ENCODE results near the gene FLVCR2. TPM values are rescaled to one million over a fixed set of nuclear protein-coding genes. Genes with fewer than 3 reads are reported as not detected.

The FLVCR2 gene
- total RNA-seq, 1 donor from 2014 or later, result 3.2 TPM

- DNase-seq, result no peak
- Histone ChIP-seq H3K9me3 (replicated peaks) (peaks cover 14% of the 10 kb centered on the region), H3K27me3 (ENCODE audit: low read depth) (peaks cover 23% of the 10 kb centered on the region), H3K36me3 (no peaks in the 10 kb centered on the region), H3K4me3 (no peak overlapping the region), H3K27ac (replicated peaks) (no peak overlapping the region), H3K4me1 (no peaks in the 10 kb centered on the region)
- intact Hi-C loops (cut with micrococcal nuclease), result no loop called here
- TF ChIP-seq CTCF (IDR thresholded peaks at IDR 0.05; ENCODE audit: borderline replicate concordance), result no peak
Measured at GRCh38 chr14:75554482-75554881, 23.9 kb upstream of the FLVCR2 start.

GRCh38 chr14:75558440-75558839 is 20.0 kb upstream of the FLVCR2 start:
- Histone ChIP-seq H3K27ac (replicated peaks) (no peak overlapping the region), H3K36me3 (no peaks in the 10 kb centered on the region), H3K9me3 (replicated peaks) (peaks cover 14% of the 10 kb centered on the region), H3K4me3 (no peak overlapping the region), H3K4me1 (peaks cover 7% of the 10 kb centered on the region), H3K27me3 (ENCODE audit: low read depth) (peaks cover 9% of the 10 kb centered on the region)
- intact Hi-C loops (cut with micrococcal nuclease), result no loop called here
- TF ChIP-seq CTCF (IDR thresholded peaks at IDR 0.05; ENCODE audit: borderline replicate concordance), result no peak
- DNase-seq, result no peak

- peaks cover 7% of the 10 kb centered on the region for H3K4me1 ChIP-seq
- H3K27ac ChIP-seq (replicated peaks), result no peak overlapping the region
- no peak for DNase-seq
- no peak overlapping the region for H3K4me3 ChIP-seq
- H3K9me3 ChIP-seq (replicated peaks), result peaks cover 14% of the 10 kb centered on the region
- peaks cover 9% of the 10 kb centered on the region for H3K27me3 ChIP-seq (ENCODE audit: low read depth)
- intact Hi-C loops (cut with micrococcal nuclease), result no loop called here
- TF ChIP-seq CTCF (IDR thresholded peaks at IDR 0.05; ENCODE audit: borderline replicate concordance), result no peak
- no peaks in the 10 kb centered on the region for H3K36me3 ChIP-seq
Measured at GRCh38 chr14:75559045-75559444, 19.4 kb upstream of the FLVCR2 start.

- no peak for DNase-seq
- intact Hi-C loops (cut with micrococcal nuclease), result no loop called here
Measured at GRCh38 chr14:75559451-75560222, 18.8 kb upstream of the FLVCR2 start.

GRCh38 chr14:75561013-75561432 is 17.4 kb upstream of the FLVCR2 start:
- Histone ChIP-seq H3K4me3 (no peak overlapping the region), H3K27me3 (ENCODE audit: low read depth) (peaks cover 14% of the 10 kb centered on the region), H3K9me3 (replicated peaks) (peaks cover 14% of the 10 kb centered on the region), H3K27ac (replicated peaks) (no peak overlapping the region), H3K4me1 (peaks cover 7% of the 10 kb centered on the region), H3K36me3 (no peaks in the 10 kb centered on the region)
- DNase-seq, result peak; percentile 58
- intact Hi-C loops (cut with micrococcal nuclease), result no loop called here
- peak; percentile 81 for TF ChIP-seq CTCF (IDR thresholded peaks at IDR 0.05; ENCODE audit: borderline replicate concordance)

More at GRCh38 chr14:75559451-75560222, 18.8 kb upstream of the FLVCR2 start:
- no peak for TF ChIP-seq CTCF (IDR thresholded peaks at IDR 0.05; ENCODE audit: borderline replicate concordance)
- H3K27ac ChIP-seq (replicated peaks), result no peak overlapping the region
- peaks cover 9% of the 10 kb centered on the region for H3K27me3 ChIP-seq (ENCODE audit: low read depth)
- no peaks in the 10 kb centered on the region for H3K36me3 ChIP-seq
- peaks cover 14% of the 10 kb centered on the region for H3K9me3 ChIP-seq (replicated peaks)
- peaks cover 7% of the 10 kb centered on the region for H3K4me1 ChIP-seq
- H3K4me3 ChIP-seq, result no peak overlapping the region
